NB4 (cell line): ENCODE data around the gene TERT.

Experiments
- CTCF ChIP-seq: IDR thresholded peaks from one replicate; pipeline ENCODE4 v1.5.1; 2012; ENCODE audit warnings: low read depth, low read length
- MAX ChIP-seq: IDR thresholded peaks from 2 replicates; pipeline ENCODE4 v1.6.1; 2011; ENCODE audit warnings: low read depth, low read length

- TF ChIP-seq CTCF (no peak), MAX (no peak)
Observed at GRCh38 chr5:1325191-1325741, 30.4 kb upstream of the TERT start.
